ENCODE results near the gene PTGES3L.

DNA sequence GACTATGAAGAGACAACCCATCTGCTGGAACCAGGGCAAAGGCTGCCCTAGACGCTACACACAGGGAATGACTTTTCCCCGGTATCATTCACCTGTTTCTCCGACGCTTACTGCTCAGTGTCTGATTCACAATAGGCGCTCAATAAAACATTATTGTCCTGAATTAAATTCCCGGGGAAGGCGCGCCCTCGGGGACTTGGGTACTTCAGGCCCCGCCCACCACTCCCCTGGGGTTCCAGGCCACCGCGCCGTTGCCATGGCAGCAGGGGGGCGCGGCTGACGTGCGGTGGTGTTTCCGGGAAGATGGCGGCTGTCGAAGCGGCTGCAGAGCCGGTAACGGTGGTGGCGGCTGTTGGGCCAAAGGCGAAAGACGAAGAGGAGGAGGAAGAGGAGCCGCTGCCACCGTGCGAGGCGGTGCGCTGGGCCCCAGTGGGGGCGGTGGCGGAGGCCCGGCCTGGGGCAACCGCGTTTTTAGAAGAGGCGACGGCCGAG, 440 bp upstream of the PTGES3L start, which contains the start of gene RUNDC1:
- TF ChIP-seq SP4 (CRISPR knock-in tag; IDR thresholded peaks at IDR 0.05) (peak; percentile 62; the same call in 1 of the 2 replicates), ESRRA (CRISPR knock-in tag; IDR thresholded peaks at IDR 0.05; ENCODE audit: low read depth) (peak; percentile 19; the same call in 1 of the 2 replicates), MEIS2 (CRISPR knock-in tag; IDR thresholded peaks at IDR 0.05) (no peak), GABPA (IDR thresholded peaks at IDR 0.05; ENCODE audit: low read depth, low read length) (peak; percentile 60), GABPA (CRISPR knock-in tag; IDR thresholded peaks at IDR 0.05; ENCODE audit: low read depth) (peak; percentile 80), MYC (CRISPR knock-in tag; IDR thresholded peaks at IDR 0.05; ENCODE audit: borderline replicate concordance) (no peak; the same call in none of the 2 replicates)
- TF ChIP-seq, protein P1, sequence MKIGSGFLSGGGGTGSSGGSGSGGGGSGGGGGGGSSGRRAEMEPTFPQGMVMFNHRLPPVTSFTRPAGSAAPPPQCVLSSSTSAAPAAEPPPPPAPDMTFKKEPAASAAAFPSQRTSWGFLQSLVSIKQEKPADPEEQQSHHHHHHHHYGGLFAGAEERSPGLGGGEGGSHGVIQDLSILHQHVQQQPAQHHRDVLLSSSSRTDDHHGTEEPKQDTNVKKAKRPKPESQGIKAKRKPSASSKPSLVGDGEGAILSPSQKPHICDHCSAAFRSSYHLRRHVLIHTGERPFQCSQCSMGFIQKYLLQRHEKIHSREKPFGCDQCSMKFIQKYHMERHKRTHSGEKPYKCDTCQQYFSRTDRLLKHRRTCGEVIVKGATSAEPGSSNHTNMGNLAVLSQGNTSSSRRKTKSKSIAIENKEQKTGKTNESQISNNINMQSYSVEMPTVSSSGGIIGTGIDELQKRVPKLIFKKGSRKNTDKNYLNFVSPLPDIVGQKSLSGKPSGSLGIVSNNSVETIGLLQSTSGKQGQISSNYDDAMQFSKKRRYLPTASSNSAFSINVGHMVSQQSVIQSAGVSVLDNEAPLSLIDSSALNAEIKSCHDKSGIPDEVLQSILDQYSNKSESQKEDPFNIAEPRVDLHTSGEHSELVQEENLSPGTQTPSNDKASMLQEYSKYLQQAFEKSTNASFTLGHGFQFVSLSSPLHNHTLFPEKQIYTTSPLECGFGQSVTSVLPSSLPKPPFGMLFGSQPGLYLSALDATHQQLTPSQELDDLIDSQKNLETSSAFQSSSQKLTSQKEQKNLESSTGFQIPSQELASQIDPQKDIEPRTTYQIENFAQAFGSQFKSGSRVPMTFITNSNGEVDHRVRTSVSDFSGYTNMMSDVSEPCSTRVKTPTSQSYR (CRISPR knock-in tag; IDR thresholded peaks at IDR 0.05; ENCODE audit: borderline replicate concordance) = 0 out of 2 replicates have a peak, but pooled peaks have one; percentile 18

Measured in HepG2 (cell line).